Measurements from ENCODE around the gene TMPRSS9. TPM values are rescaled to one million over a fixed set of nuclear protein-coding genes. Genes with fewer than 3 reads are reported as not detected.
"Not testable (repeated sequence)": the region's sequence is repeated elsewhere in the genome, so short reads cannot be mapped to it uniquely, and the experiment has no call there.

The TMPRSS9 gene
- total RNA-seq, 1 donor from 2014 or later = not detected

DNA sequence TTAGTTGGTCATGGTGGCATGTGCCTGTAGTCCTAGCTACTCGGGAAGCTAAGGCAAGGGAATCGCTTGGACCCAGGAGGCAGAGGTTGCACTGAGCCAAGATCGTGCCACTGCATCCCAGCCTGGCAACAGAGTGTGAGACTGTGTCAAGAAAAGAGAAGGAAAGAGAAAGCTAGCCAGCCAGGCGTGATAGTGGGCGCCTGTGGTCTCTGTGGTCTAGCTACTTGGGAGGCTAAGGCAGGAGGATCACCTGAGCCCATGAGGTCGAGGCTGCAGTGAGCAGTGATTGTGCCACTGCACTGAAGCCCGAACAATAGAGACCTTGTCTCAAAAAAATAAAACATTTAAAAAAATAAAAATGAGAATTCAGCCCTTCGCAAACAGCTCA lies 34.0 kb downstream of the TMPRSS9 start:
- no peak overlapping the region for H3K4me3 ChIP-seq
- no peak overlapping the region for H3K27ac ChIP-seq
- no peaks in the 10 kb centered on the region for H3K4me1 ChIP-seq
- TF ChIP-seq POLR2AphosphoS5 (IDR thresholded peaks at IDR 0.05; ENCODE audit: insufficient read depth in 1 of 2, low read depth in 1 of 2) (no peak), POLR2A (IDR thresholded peaks at IDR 0.05) (no peak)
- no peaks in the 10 kb centered on the region for H3K27me3 ChIP-seq
- intact Hi-C loops (cut with DNase I) = loop anchor here (5.0 kb wide), 1 partner anchor 157 kb away; the partner anchor contains the start of genes PLEKHJ1 and SF3A2
- H3K9me3 ChIP-seq = no peaks in the 10 kb centered on the region
- DNase-seq (ENCODE audit: extremely low spot score in 2 of 2) = no peak
- no peaks in the 10 kb centered on the region for H3K36me3 ChIP-seq

DNA sequence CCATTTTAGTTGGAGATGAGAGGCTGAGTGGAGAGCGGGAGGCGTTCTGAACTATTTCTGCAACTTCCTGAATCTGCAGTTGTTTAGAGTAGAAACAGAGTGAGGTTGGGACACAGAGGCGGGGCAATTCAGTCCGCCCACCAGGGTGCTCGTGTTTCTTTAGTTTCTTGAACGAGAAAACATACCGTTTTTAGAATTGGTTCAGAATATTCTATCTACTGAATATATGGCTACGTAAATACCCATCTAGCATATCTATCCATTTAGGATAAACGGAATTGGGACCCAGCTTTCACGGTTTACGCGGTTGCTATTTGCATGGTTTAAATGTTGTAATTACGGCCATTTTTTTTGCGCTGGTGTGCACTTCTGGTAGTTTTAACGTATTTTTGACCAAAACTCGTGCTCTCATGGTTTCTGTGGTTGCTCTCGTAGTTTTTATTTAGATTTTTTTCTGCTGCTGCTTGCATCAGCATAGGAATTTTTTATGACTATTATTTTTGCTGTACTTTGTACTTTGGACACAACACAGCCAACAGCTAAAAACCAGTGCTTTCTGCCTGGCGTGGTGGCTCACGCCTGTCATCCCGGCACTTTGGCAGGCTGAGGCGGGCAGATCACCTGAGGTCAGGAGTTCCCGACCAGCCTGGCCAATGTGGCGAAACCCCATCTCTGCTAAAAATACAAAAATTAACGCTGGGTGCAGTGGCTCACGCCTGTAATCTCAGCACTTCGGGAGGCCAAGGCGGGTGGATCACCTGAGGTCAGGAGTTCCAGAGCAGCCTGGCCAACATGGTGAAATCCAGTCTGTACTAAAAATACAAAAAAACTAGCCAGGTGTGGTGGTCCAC lies 34.6 kb downstream of the TMPRSS9 start:
- no peaks in the 10 kb centered on the region for H3K4me1 ChIP-seq
- TF ChIP-seq POLR2A (IDR thresholded peaks at IDR 0.05) (no peak), POLR2AphosphoS5 (IDR thresholded peaks at IDR 0.05; ENCODE audit: insufficient read depth in 1 of 2, low read depth in 1 of 2) (no peak), CTCF (IDR thresholded peaks at IDR 0.05) (no peak)
- H3K36me3 ChIP-seq = no peaks in the 10 kb centered on the region
- intact Hi-C loops (cut with DNase I) = loop anchor here (5.0 kb wide), 1 partner anchor 157 kb away; the partner anchor contains the start of genes PLEKHJ1 and SF3A2
- no peak for DNase-seq (ENCODE audit: extremely low spot score in 2 of 2)
- H3K27ac ChIP-seq = no peak overlapping the region
- no peaks in the 10 kb centered on the region for H3K9me3 ChIP-seq
- H3K27me3 ChIP-seq = no peaks in the 10 kb centered on the region
- no peak overlapping the region for H3K4me3 ChIP-seq

DNA sequence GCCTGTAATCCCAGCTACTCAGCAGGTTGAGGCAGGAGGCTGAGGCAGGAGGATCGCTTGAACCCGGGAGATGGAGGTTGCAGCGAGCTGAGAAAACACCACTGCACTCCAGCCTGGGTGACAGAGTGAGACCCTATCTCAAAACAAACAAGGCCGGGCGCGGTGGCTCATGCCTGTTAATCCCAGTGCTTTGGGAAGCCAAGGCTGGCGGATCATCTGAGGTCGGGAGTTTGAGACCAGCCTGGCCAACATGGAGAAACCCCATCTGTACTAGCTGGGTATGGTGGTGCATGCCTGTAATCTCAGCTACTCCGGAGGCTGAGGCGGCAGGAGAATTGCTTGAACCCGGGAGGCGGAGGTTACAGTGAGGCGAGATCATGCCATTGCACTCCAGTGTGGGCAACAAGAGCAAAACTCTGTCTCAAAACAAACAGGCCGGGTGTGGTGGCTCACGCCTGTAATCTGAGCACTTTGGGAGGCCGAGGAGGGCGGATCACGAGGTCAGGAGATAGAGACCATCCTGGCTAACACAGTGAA lies 35.3 kb downstream of the TMPRSS9 start:
- intact Hi-C loops (cut with DNase I); H3K4me3 ChIP-seq; DNase-seq (ENCODE audit: extremely low spot score in 2 of 2); H3K36me3 ChIP-seq; H3K4me1 ChIP-seq; H3K27me3 ChIP-seq; H3K27ac ChIP-seq; H3K9me3 ChIP-seq: not testable (repeated sequence)

DNA sequence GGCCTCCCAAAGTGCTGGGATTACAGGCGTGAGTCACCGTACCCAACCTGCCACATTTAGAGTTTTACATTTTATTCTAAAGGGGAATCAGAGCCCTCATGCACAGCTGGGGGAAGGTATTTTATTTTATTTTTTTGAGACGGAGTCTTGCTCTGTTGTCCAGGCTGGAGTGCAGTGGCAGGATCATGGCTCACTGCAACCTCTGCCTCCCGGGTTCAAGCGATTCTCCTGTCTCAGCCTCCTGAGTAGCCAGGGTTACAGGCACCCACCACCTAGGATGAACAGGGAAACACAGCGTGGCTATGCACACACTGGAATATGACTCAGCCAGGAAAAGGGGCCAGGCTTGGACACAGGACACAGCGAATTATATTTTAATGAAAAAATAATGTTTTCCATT lies 37.1 kb downstream of the TMPRSS9 start:
- H3K27me3 ChIP-seq; H3K36me3 ChIP-seq; intact Hi-C loops (cut with DNase I); H3K4me1 ChIP-seq; DNase-seq (ENCODE audit: extremely low spot score in 2 of 2); H3K9me3 ChIP-seq; H3K27ac ChIP-seq; H3K4me3 ChIP-seq: not testable (repeated sequence)

- Histone ChIP-seq H3K4me3 (no peak overlapping the region), H3K27ac (no peak overlapping the region), H3K4me1 (no peaks in the 10 kb centered on the region), H3K9me3 (no peaks in the 10 kb centered on the region), H3K36me3 (no peaks in the 10 kb centered on the region), H3K27me3 (no peaks in the 10 kb centered on the region)
- DNase-seq (ENCODE audit: extremely low spot score in 2 of 2) = no peak
- intact Hi-C loops (cut with DNase I) = no loop called here
- TF ChIP-seq CTCF (IDR thresholded peaks at IDR 0.05) (no peak), POLR2A (IDR thresholded peaks at IDR 0.05) (no peak), POLR2AphosphoS5 (IDR thresholded peaks at IDR 0.05; ENCODE audit: insufficient read depth in 1 of 2, low read depth in 1 of 2) (no peak)
Observed at GRCh38 chr19:2398735-2399305, 38.8 kb downstream of the TMPRSS9 start.

- intact Hi-C loops (cut with DNase I) = no loop called here
- H3K27me3 ChIP-seq = no peaks in the 10 kb centered on the region
- no peak for DNase-seq (ENCODE audit: extremely low spot score in 2 of 2)
Observed at GRCh38 chr19:2399582-2399981, 39.5 kb downstream of the TMPRSS9 start.

More at GRCh38 chr19:2399582-2399981, 39.5 kb downstream of the TMPRSS9 start:
- no peak for TF ChIP-seq CTCF (IDR thresholded peaks at IDR 0.05)
- no peak for TF ChIP-seq POLR2A (IDR thresholded peaks at IDR 0.05)
- TF ChIP-seq POLR2AphosphoS5 (IDR thresholded peaks at IDR 0.05; ENCODE audit: insufficient read depth in 1 of 2, low read depth in 1 of 2) = no peak
- no peaks in the 10 kb centered on the region for H3K4me1 ChIP-seq
- H3K36me3 ChIP-seq = no peaks in the 10 kb centered on the region
- H3K27ac ChIP-seq = no peak overlapping the region
- H3K9me3 ChIP-seq = no peaks in the 10 kb centered on the region
- H3K4me3 ChIP-seq = no peak overlapping the region
